T-helper 1 cell treated with Interleukin-12 subunit alpha and Interleukin-12 subunit beta and Interleukin-4 antibody, amounts not matched to agents 30 ng/mL and 1 ng/mL, for 36 hours (primary cell): ENCODE data around the gene PNPLA2. TPM values are rescaled to one million over a fixed set of nuclear protein-coding genes. Genes with fewer than 3 reads are reported as not detected.

Source experiments
- intact Hi-C: fragments of 100-400 bp; cut with micrococcal nuclease; formaldehyde crosslinking; loops from one replicate; pipeline ENCODE4 v1.15.1; 2024
- total RNA-seq: library from RNA; stranded (reverse); gene quantifications from 2 replicates; pipeline ENCODE4 v1.2.3, GENCODE V29; 2022

Gene PNPLA2
- total RNA-seq, 1 donor from 2014 or later: 58.7 TPM

- intact Hi-C loops: loop anchor here (1.0 to 5.0 kb wide), 11 partner anchors 12 to 590 kb away; partner anchors contain the start of genes BET1L, HRAS, RIC8A and RNH1
Measured at GRCh38 chr11:797296-798092, 21.2 kb upstream of the PNPLA2 start.

- intact Hi-C loops: loop anchor here (5.0 kb wide), 1 partner anchor 591 kb away; the partner anchor contains the start of genes BET1L and RIC8A
Measured at GRCh38 chr11:798093-798713, 20.5 kb upstream of the PNPLA2 start, which contains the start of gene SLC25A22. Gene SLC25A22, minus strand, starts transcription at chr11:798281. Its CDS starts 3,275 bp downstream, at chr11:795006.

GRCh38 chr11:799641-800316 lies 18.9 kb upstream of the PNPLA2 start:
- intact Hi-C loops: loop anchor here (5.0 kb wide), 1 partner anchor 592 kb away; the partner anchor contains the start of genes BET1L and RIC8A

GRCh38 chr11:800473-800872 lies 18.2 kb upstream of the PNPLA2 start:
- intact Hi-C loops: no loop called here

- intact Hi-C loops: no loop called here
Measured at GRCh38 chr11:801097-801780, 17.5 kb upstream of the PNPLA2 start.

- intact Hi-C loops: no loop called here
Measured at GRCh38 chr11:802018-802617, 16.6 kb upstream of the PNPLA2 start.

GRCh38 chr11:802693-803466 lies 15.8 kb upstream of the PNPLA2 start:
- intact Hi-C loops: no loop called here

- intact Hi-C loops: no loop called here
Measured at GRCh38 chr11:803467-803742, 15.3 kb upstream of the PNPLA2 start.

GRCh38 chr11:803770-804598 lies 14.7 kb upstream of the PNPLA2 start:
- intact Hi-C loops: no loop called here

- intact Hi-C loops: no loop called here
Measured at GRCh38 chr11:804599-804964, 14.1 kb upstream of the PNPLA2 start.

- intact Hi-C loops: loop anchor here (1.0 to 5.0 kb wide), 9 partner anchors 11 to 541 kb away; partner anchors contain the start of genes DEAF1, GATD1, PHRF1 and POLR2L
Measured at GRCh38 chr11:808427-809286, 10.1 kb upstream of the PNPLA2 start.

GRCh38 chr11:809287-810039 lies 9.3 kb upstream of the PNPLA2 start, which contains the start of gene RPLP2:
Gene RPLP2, plus strand, starts transcription at chr11:809967. Its CDS starts 268 bp downstream, at chr11:810235.
- intact Hi-C loops: loop anchor here (1.0 to 5.0 kb wide), 9 partner anchors 10 to 542 kb away; partner anchors contain the start of genes DEAF1, GATD1, PHRF1 and POLR2L

GRCh38 chr11:810040-810567 lies 8.6 kb upstream of the PNPLA2 start:
- intact Hi-C loops: no loop called here

- intact Hi-C loops: no loop called here
Measured at GRCh38 chr11:811446-812245, 7.1 kb upstream of the PNPLA2 start.

- intact Hi-C loops: no loop called here
Measured at GRCh38 chr11:812390-812789, 6.3 kb upstream of the PNPLA2 start.

GRCh38 chr11:813072-813455 lies 5.7 kb upstream of the PNPLA2 start:
- intact Hi-C loops: no loop called here
